Kidney glomerular epithelial cell (primary cell): ENCODE data around the gene PTGS2.
"Not testable (repeated sequence)": the region's sequence is repeated elsewhere in the genome, so short reads cannot be mapped to it uniquely, and the experiment has no call there.

Experiments used
- DNase-seq: peaks from one replicate; lab custom pipeline; 2025; lab: John Stamatoyannopoulos, UW

PTGS2 gene

GRCh38 chr1:186670297-186671135, 9.7 kb downstream of the PTGS2 start:
- no peak for DNase-seq

- DNase-seq: not testable (repeated sequence)
Observed at GRCh38 chr1:186669784-186670183, 10.4 kb downstream of the PTGS2 start.

DNA sequence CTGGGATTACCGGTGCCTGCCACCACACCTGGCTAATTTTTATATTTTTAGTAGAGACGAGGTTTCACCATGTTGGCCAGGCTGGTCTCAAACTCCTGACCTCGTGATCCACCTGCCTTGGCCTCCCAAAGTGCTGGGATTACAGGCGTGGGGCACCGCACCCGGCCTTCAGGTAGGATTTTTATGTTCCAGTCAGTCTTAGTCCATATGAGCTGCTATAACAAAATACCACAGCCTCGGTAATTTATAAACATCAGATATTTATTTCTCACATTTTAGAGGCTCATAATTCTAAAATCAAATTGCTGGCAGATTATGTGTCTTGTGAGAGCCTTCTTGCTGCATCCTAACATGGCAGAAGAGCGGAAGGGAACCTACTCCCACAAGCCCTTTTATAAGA, 16.0 kb downstream of the PTGS2 start:
- not testable (repeated sequence) for DNase-seq

- peak; percentile 7 for DNase-seq
Observed at GRCh38 chr1:186662752-186663151, 17.5 kb downstream of the PTGS2 start.

DNA sequence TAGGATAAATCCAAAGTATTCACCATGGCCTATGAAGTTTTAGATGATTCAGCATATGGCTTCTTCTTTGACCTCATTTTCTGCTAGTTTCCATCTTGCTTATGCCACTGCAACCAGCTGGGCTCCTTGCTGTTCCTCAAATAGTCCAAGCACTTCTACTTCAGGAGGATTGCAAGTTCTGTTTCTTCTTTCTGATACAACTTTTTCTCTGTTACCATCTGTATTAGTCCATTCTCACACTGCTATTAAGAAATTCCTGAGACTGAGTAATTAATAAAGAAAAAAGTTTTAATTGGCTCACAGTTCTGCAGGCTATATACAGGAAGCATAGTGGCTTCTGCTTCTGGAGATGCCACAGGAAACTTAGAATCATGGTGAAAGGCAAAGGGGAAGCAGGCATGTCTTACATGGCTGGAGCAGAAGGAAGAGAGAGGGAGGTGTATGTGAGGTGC, 20.3 kb downstream of the PTGS2 start:
- no peak for DNase-seq

DNA sequence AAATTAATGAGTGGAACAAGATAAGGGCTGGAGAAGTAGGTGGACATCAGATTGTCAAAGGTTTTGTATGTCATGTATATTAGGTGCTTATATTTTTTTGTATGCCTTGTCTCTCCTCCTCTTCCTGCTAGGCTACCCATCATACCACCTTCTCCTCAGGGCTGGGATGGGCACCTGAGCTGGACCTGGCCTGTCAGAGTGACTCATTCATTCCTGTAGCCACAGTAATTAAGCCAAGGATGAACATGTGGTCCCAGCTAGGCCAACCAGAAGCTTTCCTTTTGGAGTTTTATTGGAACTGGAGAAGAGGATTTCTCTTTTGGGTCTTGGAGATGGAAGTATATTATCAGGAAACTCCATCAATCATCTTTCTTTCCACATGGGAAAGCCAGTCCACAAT, 21.2 kb downstream of the PTGS2 start:
- DNase-seq: no peak

DNA sequence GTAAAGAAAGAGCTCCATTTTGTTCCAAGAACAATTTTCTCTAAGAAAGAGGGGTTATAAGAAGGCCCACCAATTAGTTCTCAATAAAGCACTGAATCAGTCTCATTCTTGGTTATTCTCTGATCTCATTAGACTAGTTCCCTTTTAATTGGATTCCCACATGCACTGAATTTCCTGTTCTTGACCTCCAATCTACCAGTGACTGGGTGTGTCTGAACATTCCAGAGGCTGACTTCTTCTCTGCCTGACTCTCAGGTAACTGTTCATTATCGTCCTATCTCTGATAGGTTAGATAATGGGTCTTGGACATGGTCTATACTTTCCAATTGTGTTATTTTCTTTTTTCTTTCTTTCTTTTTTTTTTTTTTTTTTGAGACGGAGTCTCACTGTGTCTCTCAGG, 22.7 kb downstream of the PTGS2 start:
- DNase-seq: no peak

DNA sequence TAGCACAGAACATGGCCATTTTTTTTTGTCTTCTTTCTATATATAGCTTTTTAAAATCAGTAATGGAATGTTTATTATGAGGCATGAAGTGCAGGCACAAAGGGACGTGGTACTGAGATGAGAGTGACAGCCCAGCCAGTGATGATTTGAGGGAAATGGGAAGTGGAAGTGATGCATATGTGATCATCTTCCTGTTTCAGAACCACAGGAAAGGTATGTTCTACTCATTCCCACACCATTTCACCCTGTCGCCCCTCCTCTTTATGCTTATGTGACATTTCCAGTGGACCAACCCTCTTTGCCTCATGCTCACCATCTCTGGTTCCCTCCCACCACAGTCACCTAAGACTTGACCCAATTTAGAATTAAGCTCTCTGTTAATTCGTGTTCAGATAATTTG, 24.3 kb downstream of the PTGS2 start:
- DNase-seq: no peak

GRCh38 chr1:186654741-186655140, 25.5 kb downstream of the PTGS2 start:
- DNase-seq: no peak

DNA sequence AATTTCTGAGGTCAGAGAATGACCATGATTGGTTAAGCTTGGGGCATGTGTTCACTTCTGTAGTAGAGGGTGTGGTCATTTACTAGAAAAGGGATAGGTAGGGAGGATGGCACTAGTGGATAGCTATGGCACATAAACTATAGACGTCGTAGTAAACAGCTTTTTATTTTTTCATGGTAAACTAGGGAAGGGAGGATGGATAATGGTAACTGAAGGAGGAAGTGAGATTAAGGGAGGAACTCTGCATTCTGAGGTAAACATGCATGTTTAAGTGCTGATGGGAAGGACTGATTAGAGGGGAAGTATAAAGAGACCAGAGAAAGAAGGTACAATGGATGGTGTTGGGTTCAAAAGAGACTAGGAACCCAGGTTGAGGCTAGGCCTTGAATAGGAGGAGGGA, 26.9 kb downstream of the PTGS2 start:
- no peak for DNase-seq

DNA sequence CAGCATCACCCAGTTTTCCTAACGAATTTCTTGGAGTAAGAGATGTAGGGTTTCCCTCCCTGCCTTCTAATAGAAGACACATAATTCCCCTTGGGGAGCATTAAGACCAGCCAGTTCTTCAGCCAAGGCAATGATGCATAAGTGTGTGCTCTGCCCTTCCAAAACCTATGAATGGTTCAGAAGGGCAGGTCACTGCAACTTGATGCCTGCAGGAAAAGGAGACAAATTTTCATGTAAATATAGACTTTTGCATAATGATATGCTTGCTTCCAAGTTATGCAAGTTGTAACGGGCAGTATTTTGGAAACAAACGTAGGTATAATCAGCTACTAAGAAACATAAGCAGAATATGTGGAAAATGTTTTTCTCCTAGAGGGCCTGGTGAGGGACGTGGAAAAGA, 31.6 kb downstream of the PTGS2 start:
- no peak for DNase-seq

GRCh38 chr1:186647985-186648384, 32.2 kb downstream of the PTGS2 start:
- DNase-seq: not testable (repeated sequence)

- DNase-seq: peak; percentile 2
Observed at GRCh38 chr1:186643614-186644013, 36.6 kb downstream of the PTGS2 start.

GRCh38 chr1:186637567-186637966, 42.7 kb downstream of the PTGS2 start:
- not testable (repeated sequence) for DNase-seq

DNA sequence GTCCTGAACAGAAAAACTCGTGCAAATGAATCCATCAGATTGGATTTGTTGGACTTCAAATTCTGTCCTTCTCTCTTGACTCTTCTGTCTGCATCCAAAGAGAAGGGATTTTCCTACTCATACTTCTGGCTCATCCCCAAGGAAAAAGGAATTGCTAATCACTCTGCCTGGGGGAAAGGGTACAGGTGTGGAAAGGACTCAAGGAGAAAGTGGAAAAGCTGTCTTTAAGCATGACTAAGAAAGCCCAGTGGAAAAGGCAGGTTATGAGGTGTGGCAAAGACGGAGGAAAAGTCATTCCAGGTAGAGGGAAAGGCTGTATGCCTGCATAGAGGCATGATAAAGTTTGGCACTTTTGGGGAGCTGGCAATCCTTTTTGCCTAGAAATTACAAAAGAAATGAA, 43.4 kb downstream of the PTGS2 start:
- no peak for DNase-seq

GRCh38 chr1:186634511-186634910, 45.7 kb downstream of the PTGS2 start:
- DNase-seq: no peak

- DNase-seq: no peak
Observed at GRCh38 chr1:186633116-186633515, 47.1 kb downstream of the PTGS2 start.

DNA sequence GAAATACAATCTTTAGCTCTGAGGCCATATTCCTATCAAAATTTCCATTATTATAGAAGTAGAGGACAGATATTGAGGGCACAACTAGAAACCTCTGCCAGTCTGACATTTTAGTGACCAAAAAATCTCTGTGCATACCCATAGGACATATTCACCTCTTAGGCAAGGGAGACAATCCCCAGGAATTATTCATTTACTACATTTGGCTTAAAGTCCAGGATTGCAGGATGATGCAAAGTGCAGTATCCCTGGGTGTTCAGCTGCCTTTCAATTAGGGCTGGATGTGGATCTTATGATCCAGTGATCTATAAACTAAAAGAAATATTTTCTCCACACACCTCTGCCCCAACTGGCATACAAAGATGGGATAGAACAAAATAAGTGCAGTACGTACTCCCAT, 50.9 kb downstream of the PTGS2 start:
- DNase-seq: no peak

DNA sequence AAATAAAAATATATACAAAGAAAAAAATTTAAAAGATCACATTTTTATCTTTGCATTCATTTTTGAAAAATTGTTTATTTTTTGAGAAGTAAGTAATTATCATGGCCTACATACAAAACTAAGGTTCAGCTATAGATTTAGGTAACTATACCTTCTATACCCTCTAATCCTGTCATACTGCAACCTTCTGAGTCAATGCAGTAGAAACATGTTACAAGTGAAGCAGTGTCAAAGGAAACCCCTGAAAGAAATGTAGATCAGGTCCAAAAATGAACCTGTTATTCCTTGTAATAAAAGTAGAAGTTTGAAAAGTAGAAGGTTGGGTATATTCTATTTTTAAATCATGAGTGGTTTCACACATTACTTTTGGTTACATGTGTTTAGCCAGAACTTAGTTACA, 51.3 kb downstream of the PTGS2 start:
- no peak for DNase-seq

- no peak for DNase-seq
Observed at GRCh38 chr1:186627019-186627418, 53.2 kb downstream of the PTGS2 start.

DNA sequence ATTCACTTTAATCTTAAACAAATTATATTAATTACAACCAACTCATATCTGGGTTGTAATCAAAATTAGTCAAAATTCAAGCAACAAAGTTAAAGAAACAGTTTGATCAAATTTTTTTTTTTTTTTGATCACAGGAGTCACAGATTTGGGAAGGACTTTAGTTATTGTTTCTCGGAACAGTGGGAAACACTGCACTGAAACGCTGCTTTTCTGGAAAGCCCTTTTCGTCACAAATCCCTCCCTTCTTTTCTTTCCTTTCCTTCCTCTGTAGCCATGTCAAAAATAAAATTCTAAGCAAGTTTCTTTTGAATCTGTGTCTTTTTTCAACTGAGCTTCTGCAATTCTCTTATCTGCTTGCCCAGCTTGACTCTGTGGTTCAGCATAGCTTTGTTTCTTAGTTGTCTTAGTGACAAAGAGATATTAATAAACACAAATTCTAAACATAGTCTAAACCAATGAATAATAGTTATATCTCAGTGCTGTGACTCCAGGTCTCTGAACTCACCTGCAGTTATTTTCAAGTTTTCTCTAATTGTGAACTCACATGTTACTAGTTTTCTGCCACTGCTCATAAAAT, 53.8 kb downstream of the PTGS2 start:
- DNase-seq: no peak

- no peak for DNase-seq
Observed at GRCh38 chr1:186623551-186623950, 56.7 kb downstream of the PTGS2 start.
